CD4-positive, alpha-beta T cell treated with Interleukin-15 for 1 hour (primary cell): Measurements from ENCODE around the gene STAM2.
"Not testable (repeated sequence)": the region's sequence is repeated elsewhere in the genome, so short reads cannot be mapped to it uniquely, and the experiment has no call there.

Source experiments
- DNase-seq: peaks from one replicate; pipeline ENCODE4 v3.0.0-alpha.2; 2020

Gene STAM2

GRCh38 chr2:152175368-152176112 lies at the start of gene STAM2:
TSS of gene STAM2 (minus strand) at chr2:152175763. CDS start at chr2:152175642, 121 bp downstream.
- peak; percentile 91 for DNase-seq

GRCh38 chr2:152223977-152224376 lies 48.4 kb upstream of the STAM2 start:
- DNase-seq: no peak

GRCh38 chr2:152222975-152223637 lies 47.5 kb upstream of the STAM2 start:
- DNase-seq: no peak

GRCh38 chr2:152221839-152222238 lies 46.3 kb upstream of the STAM2 start:
- no peak for DNase-seq

- DNase-seq: no peak
Observed at GRCh38 chr2:152219077-152219828, 43.7 kb upstream of the STAM2 start.

- DNase-seq: no peak
Observed at GRCh38 chr2:152201466-152201830, 25.9 kb upstream of the STAM2 start.

GRCh38 chr2:152200565-152201465 lies 25.3 kb upstream of the STAM2 start:
- no peak for DNase-seq

GRCh38 chr2:152200101-152200500 lies 24.5 kb upstream of the STAM2 start:
- no peak for DNase-seq

GRCh38 chr2:152198499-152198898 lies 22.9 kb upstream of the STAM2 start:
- no peak for DNase-seq

GRCh38 chr2:152197508-152198284 lies 22.1 kb upstream of the STAM2 start:
- DNase-seq: not testable (repeated sequence)

- peak; percentile 22 for DNase-seq
Observed at GRCh38 chr2:152189622-152190495, 14.3 kb upstream of the STAM2 start.

GRCh38 chr2:152186808-152187207 lies 11.2 kb upstream of the STAM2 start:
- not testable (repeated sequence) for DNase-seq

GRCh38 chr2:152186262-152186661 lies 10.7 kb upstream of the STAM2 start:
- no peak for DNase-seq

GRCh38 chr2:152183401-152184073 lies 8.0 kb upstream of the STAM2 start:
- no peak for DNase-seq

- DNase-seq: not testable (repeated sequence)
Observed at GRCh38 chr2:152177667-152178066, 2.1 kb upstream of the STAM2 start.

- DNase-seq: no peak
Observed at GRCh38 chr2:152176113-152176714, 651 bp upstream of the STAM2 start.

GRCh38 chr2:152175012-152175367 lies 573 bp downstream of the STAM2 start:
- no peak for DNase-seq

GRCh38 chr2:152174574-152174973 lies 989 bp downstream of the STAM2 start:
- DNase-seq: no peak

- no peak for DNase-seq
Observed at GRCh38 chr2:152173831-152174230, 1.7 kb downstream of the STAM2 start.
